Sigmoid colon (tissue), 7 donors: ENCODE measurements around the gene MCOLN2. TPM values are rescaled to one million over a fixed set of nuclear protein-coding genes. Genes with fewer than 3 reads are reported as not detected.

ENCODE experiments used
- DNase-seq: peaks from one replicate; pipeline ENCODE4 v3.0.0-alpha.2; 2019
- H3K27ac ChIP-seq, 4 donors: fragments of 200-600 bp; sonication (generic); one replicate each; pipeline ENCODE4 v1.5.1; 2016 to 2019; ENCODE audit warnings: mild to moderate bottlenecking in 1 of 4
- H3K27me3 ChIP-seq, 3 donors: fragments of 200-600 bp; sonication (generic); one replicate each; pipeline ENCODE4 v1.5.1; 2019; ENCODE audit warnings: mild to moderate bottlenecking in 1 of 3
- H3K36me3 ChIP-seq, 4 donors: fragments of 200-600 bp; sonication (generic); one replicate each; pipeline ENCODE4 v1.5.1; 2016 to 2019
- H3K4me1 ChIP-seq, 4 donors: fragments of 200-600 bp; sonication (generic); one replicate each; pipeline ENCODE4 v1.5.1; 2017 to 2019
- H3K4me3 ChIP-seq, 4 donors: fragments of 200-600 bp; sonication (generic); one replicate each; pipeline ENCODE4 v1.5.1; 2017 to 2019; ENCODE audit warnings: mild to moderate bottlenecking in 2 of 4, moderate library complexity in 1 of 4
- H3K9me3 ChIP-seq, 4 donors: fragments of 200-600 bp in 3 of 4; sonication (generic) in 3 of 4; one replicate each; pipeline versions ENCODE4 v1.5.1 to v1.6.1; 2013 to 2019
- EP300 ChIP-seq, 4 donors: sonication (generic); formaldehyde crosslinking; IDR thresholded peaks; one replicate each; pipeline ENCODE4 v1.6.1; 2017; ENCODE audit warnings: antibody characterized with exemption in 4 of 4
- POLR2A ChIP-seq, 2 donors: fragments of 450-650 bp; IDR thresholded peaks; one replicate each; pipeline ENCODE4 v1.6.1; 2016; ENCODE audit warnings: antibody characterized with exemption in 2 of 2, mild to moderate bottlenecking in 2 of 2, moderate library complexity in 2 of 2
- POLR2AphosphoS5 ChIP-seq, 4 donors: sonication (generic); formaldehyde crosslinking; IDR thresholded peaks; one replicate each; pipeline ENCODE4 v1.6.1; 2017; ENCODE audit warnings: antibody characterized with exemption in 4 of 4
- WGBS, 2 donors: extraction: QIAGEN DNeasy Blood & Tissue Kit; methylation state at CpG; one replicate each; pipeline ENCODE4 v1.1.7; 2013; 5-methylcytosine and 5-hydroxymethylcytosine counted together
- intact Hi-C: fragments of 100-400 bp; cut with DNase I; formaldehyde crosslinking; loops from one replicate; pipeline ENCODE4 v1.15.1; 2023
- polyA plus RNA-seq, 3 donors: library from polyadenylated mRNA; stranded (reverse); fragments of 200-250 nt; gene quantifications; one replicate each; pipeline ENCODE4 v1.2.3, GENCODE V29; 2013
- total RNA-seq, 4 donors: library from RNA; depleted of rRNA; stranded (reverse); fragments of >200 nt; gene quantifications; one replicate each; pipeline ENCODE4 v1.1.0, GENCODE V29; 2016
- TF ChIP-seq, protein P1 (sequence below), 4 experiments: fragments of 450-650 bp in 3 of 4; fragments of 200-600 bp in 1 of 4; IDR thresholded peaks; one replicate each; pipeline ENCODE4 v1.5.1; 2016 to 2019; ENCODE audit warnings: antibody characterized with exemption in 4 of 4, mild to moderate bottlenecking in 3 of 4, moderate library complexity in 2 of 4
- donor health status: healthy with polysubstance abuse.
- donor health status: Bipolar disorder and iron deficiency.
- donor health status: healthy.

Gene MCOLN2
- total and polyA plus RNA-seq, 7 donors = 0.54 to 15.0 (median 4.9) TPM

DNA sequence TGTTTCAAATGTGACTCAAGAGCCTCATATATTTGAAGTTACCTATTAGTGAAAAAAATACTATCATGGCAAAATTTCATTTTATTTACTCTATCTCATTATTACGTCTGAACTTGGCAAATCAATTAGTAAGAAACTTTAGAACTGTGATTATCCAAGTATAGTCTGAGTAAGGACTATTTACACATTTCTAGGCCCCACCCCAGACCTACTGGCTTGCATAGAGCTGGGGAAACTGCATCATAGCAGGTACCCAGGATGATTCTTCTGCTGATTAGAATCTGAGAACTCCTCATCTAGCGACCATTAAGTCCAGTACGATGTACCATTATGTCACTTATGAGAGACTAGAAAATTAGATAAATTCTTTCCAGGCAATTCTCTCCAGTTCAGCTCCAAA is 31.2 kb upstream of the MCOLN2 start:
- Histone ChIP-seq H3K4me3 (no peak overlapping the region), H3K27me3 (no peaks in the 10 kb centered on the region), H3K4me1 (no peaks in the 10 kb centered on the region), H3K9me3 (no peaks in the 10 kb centered on the region), H3K27ac (no peak overlapping the region), H3K36me3 (no peaks in the 10 kb centered on the region)
- no peak for DNase-seq
- intact Hi-C loops = no loop called here
- WGBS, 2 donors = 80 to 89% methylated on average over 3 of the region's 3 CpGs
- TF ChIP-seq POLR2A (IDR thresholded peaks at IDR 0.05) = no peak
- no peak for TF ChIP-seq POLR2AphosphoS5 (IDR thresholded peaks at IDR 0.05)
- TF ChIP-seq EP300 (IDR thresholded peaks at IDR 0.05) = no peak
- TF ChIP-seq, protein P1, sequence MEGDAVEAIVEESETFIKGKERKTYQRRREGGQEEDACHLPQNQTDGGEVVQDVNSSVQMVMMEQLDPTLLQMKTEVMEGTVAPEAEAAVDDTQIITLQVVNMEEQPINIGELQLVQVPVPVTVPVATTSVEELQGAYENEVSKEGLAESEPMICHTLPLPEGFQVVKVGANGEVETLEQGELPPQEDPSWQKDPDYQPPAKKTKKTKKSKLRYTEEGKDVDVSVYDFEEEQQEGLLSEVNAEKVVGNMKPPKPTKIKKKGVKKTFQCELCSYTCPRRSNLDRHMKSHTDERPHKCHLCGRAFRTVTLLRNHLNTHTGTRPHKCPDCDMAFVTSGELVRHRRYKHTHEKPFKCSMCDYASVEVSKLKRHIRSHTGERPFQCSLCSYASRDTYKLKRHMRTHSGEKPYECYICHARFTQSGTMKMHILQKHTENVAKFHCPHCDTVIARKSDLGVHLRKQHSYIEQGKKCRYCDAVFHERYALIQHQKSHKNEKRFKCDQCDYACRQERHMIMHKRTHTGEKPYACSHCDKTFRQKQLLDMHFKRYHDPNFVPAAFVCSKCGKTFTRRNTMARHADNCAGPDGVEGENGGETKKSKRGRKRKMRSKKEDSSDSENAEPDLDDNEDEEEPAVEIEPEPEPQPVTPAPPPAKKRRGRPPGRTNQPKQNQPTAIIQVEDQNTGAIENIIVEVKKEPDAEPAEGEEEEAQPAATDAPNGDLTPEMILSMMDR (IDR thresholded peaks at IDR 0.05) = no peak

DNA sequence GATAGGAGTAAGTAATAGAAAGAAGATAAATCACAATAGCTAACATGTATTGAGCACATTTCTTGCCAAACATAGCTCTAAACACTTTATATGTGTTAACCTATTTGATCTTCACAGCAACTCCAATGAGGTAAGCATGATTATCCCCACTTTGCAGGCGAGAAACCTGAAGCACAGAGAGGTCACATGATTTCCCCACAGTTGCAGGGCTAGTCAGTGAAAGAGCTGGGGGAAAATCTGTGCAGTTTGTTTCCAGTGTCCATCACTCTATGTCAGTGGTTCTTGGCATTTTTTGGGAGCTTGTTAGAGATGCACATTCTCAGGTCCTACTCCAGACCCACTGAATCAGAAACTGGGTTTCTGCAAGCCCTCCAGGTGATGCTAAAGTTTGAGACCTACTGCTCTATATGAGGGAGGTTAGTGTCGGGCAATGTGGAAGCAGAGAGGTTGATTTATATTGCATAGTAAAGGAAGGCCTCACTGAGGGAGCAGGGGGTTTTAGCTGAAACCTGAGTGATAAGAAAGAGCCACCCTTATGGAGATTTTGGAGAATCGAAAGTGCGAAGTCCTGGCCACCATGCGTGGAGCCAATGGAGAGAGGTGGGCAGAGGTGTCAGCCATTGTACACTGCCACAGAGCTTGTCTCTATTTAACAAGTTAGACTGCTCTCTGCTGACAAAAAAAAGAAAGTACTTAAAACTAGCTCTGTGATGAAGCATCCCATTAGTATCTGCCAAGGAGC is 30.5 kb upstream of the MCOLN2 start:
- 75 to 76% methylated on average over 5 of the region's 5 CpGs for WGBS, 2 donors
- no peak overlapping the region for H3K27ac ChIP-seq
- no peak for TF ChIP-seq POLR2AphosphoS5 (IDR thresholded peaks at IDR 0.05)
- TF ChIP-seq, protein P1 (IDR thresholded peaks at IDR 0.05) = peak in 1 of 4 experiments; percentile 14
- intact Hi-C loops = loop anchor here (2.0 kb wide), 1 partner anchor 83 kb away; no protein-coding TSS in a partner anchor
- no peaks in the 10 kb centered on the region for H3K36me3 ChIP-seq
- DNase-seq = no peak
- no peaks in the 10 kb centered on the region for H3K27me3 ChIP-seq
- H3K4me3 ChIP-seq = no peak overlapping the region
- no peaks in the 10 kb centered on the region for H3K9me3 ChIP-seq
- H3K4me1 ChIP-seq = no peaks in the 10 kb centered on the region

DNA sequence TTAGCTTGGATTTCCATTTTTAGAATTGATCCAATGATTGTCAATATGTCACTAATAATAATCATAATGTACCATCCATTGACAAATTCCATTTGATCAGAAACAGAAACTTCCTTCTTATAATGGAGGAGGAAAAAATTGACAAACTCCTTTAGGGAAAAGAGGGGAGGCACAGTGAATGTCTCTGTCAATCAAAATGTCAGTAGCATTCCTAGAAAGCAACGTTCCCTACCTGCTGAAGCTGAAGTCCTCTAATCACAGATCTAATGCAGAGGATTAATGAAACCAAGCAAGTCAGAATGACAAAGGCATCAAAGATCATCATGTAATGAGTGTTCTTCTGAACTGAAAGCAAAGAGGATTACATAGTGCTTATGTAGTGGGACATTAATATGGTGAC is 29.0 kb upstream of the MCOLN2 start:
- no peak for DNase-seq
- H3K36me3 ChIP-seq = no peaks in the 10 kb centered on the region
- H3K9me3 ChIP-seq = no peaks in the 10 kb centered on the region
- H3K27me3 ChIP-seq = no peaks in the 10 kb centered on the region
- H3K27ac ChIP-seq = no peak overlapping the region
- TF ChIP-seq EP300 (IDR thresholded peaks at IDR 0.05) (no peak), POLR2AphosphoS5 (IDR thresholded peaks at IDR 0.05) (no peak), POLR2A (IDR thresholded peaks at IDR 0.05) (no peak)
- TF ChIP-seq, protein P1 (IDR thresholded peaks at IDR 0.05) = no peak
- intact Hi-C loops = loop anchor here (2.0 kb wide), 1 partner anchor 81 kb away; no protein-coding TSS in a partner anchor
- H3K4me1 ChIP-seq = no peaks in the 10 kb centered on the region
- no peak overlapping the region for H3K4me3 ChIP-seq
- 73 to 86% methylated on average over 1 of the region's 1 CpG for WGBS, 2 donors

DNA sequence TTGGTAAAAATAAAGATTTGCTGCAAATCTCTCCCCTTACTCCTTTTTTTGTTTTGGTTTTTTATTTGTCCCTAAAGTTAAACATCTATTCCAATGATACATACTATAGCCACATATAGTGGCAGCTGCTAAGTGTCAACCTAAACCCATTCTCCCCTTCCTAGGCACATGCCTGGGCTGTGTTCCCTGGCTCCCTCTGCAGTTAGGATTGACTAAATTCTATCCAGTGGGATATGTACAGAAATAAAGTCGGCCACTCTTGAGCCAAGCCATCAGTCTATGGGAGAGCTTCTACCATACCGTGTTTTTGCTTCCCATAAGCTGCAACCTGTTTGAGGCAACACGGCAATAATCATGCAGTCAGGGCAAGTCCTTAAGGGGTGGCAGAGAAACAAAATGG is 27.8 kb upstream of the MCOLN2 start:
- H3K9me3 ChIP-seq = no peaks in the 10 kb centered on the region
- no peak overlapping the region for H3K4me3 ChIP-seq
- no peaks in the 10 kb centered on the region for H3K4me1 ChIP-seq
- TF ChIP-seq, protein P1 (IDR thresholded peaks at IDR 0.05) = no peak
- TF ChIP-seq EP300 (IDR thresholded peaks at IDR 0.05) (no peak), POLR2AphosphoS5 (IDR thresholded peaks at IDR 0.05) (no peak), POLR2A (IDR thresholded peaks at IDR 0.05) (no peak)
- WGBS, 2 donors = 86 to 92% methylated on average over 3 of the region's 3 CpGs
- no peaks in the 10 kb centered on the region for H3K27me3 ChIP-seq
- intact Hi-C loops = no loop called here
- DNase-seq = no peak
- H3K27ac ChIP-seq = no peak overlapping the region
- H3K36me3 ChIP-seq = no peaks in the 10 kb centered on the region

DNA sequence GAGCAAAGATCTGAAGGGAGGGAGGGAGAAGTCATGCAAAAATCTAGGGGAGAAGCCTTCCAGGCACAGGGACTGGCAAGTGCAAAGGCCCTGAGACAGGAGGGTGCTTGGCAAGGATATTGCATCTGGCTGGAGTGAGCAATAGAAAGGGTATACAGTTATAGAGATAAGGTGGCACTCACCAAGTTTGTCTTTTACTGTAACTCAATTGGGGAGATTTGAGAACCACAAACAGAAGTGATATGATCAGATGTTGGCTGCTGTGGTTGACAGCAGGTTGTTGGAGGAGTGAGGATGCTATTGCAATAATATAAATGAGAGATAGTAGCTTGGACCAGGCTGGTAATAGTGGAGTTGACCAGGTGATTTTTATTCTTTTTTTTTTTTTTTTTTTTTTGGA is 25.8 kb upstream of the MCOLN2 start:
- TF ChIP-seq, protein P1 (IDR thresholded peaks at IDR 0.05) = no peak
- TF ChIP-seq POLR2AphosphoS5 (IDR thresholded peaks at IDR 0.05) (no peak), POLR2A (IDR thresholded peaks at IDR 0.05) (no peak), EP300 (IDR thresholded peaks at IDR 0.05) (no peak)
- no peaks in the 10 kb centered on the region for H3K9me3 ChIP-seq
- H3K27ac ChIP-seq = no peak overlapping the region
- no peaks in the 10 kb centered on the region for H3K36me3 ChIP-seq
- intact Hi-C loops = no loop called here
- H3K4me3 ChIP-seq = no peak overlapping the region
- DNase-seq = no peak
- no peaks in the 10 kb centered on the region for H3K4me1 ChIP-seq
- H3K27me3 ChIP-seq = no peaks in the 10 kb centered on the region
